Kidney capillary endothelial cell (primary cell): ENCODE data around the gene NUP107.
A peak's percentile ranks its signal among the peaks of the same experiment; 100 is the strongest.
"Not testable (repeated sequence)": the region's sequence is repeated elsewhere in the genome, so short reads cannot be mapped to it uniquely, and the experiment has no call there.

Experiments
- DNase-seq: peaks from one replicate; pipeline ENCODE4 v3.0.0-alpha.2; 2018; ENCODE audit warnings: low spot score

Gene NUP107

GRCh38 chr12:68686595-68687521, at the start of gene NUP107:
Gene NUP107, plus strand, starts transcription at chr12:68686978. Its CDS starts 88 bp downstream, at chr12:68687066.
- DNase-seq, result peak; percentile 98

- not testable (repeated sequence) for DNase-seq
Measured at GRCh38 chr12:68637439-68637838, 49.3 kb upstream of the NUP107 start.

GRCh38 chr12:68638171-68638570, 48.6 kb upstream of the NUP107 start:
- no peak for DNase-seq

- DNase-seq, result no peak
Measured at GRCh38 chr12:68638721-68639395, 47.9 kb upstream of the NUP107 start.

- no peak for DNase-seq
Measured at GRCh38 chr12:68639396-68639767, 47.4 kb upstream of the NUP107 start.

- no peak for DNase-seq
Measured at GRCh38 chr12:68641138-68641537, 45.6 kb upstream of the NUP107 start.

- no peak for DNase-seq
Measured at GRCh38 chr12:68646484-68646883, 40.3 kb upstream of the NUP107 start.

- DNase-seq, result no peak
Measured at GRCh38 chr12:68647507-68647906, 39.3 kb upstream of the NUP107 start.

- DNase-seq, result no peak
Measured at GRCh38 chr12:68648179-68648578, 38.6 kb upstream of the NUP107 start.

GRCh38 chr12:68665016-68665569, 21.7 kb upstream of the NUP107 start:
- no peak for DNase-seq

GRCh38 chr12:68667291-68667690, 19.5 kb upstream of the NUP107 start:
- no peak for DNase-seq

GRCh38 chr12:68667896-68668295, 18.9 kb upstream of the NUP107 start:
- peak; percentile 46 for DNase-seq

GRCh38 chr12:68671179-68671578, 15.6 kb upstream of the NUP107 start:
- no peak for DNase-seq

- no peak for DNase-seq
Measured at GRCh38 chr12:68673788-68674187, 13.0 kb upstream of the NUP107 start.

- no peak for DNase-seq
Measured at GRCh38 chr12:68674376-68674775, 12.4 kb upstream of the NUP107 start.

- DNase-seq, result no peak
Measured at GRCh38 chr12:68675101-68675842, 11.5 kb upstream of the NUP107 start.

- DNase-seq, result not testable (repeated sequence)
Measured at GRCh38 chr12:68676854-68677253, 9.9 kb upstream of the NUP107 start.

- DNase-seq, result no peak
Measured at GRCh38 chr12:68686262-68686594, 550 bp upstream of the NUP107 start.

- no peak for DNase-seq
Measured at GRCh38 chr12:68695454-68695853, 8.7 kb downstream of the NUP107 start.

- no peak for DNase-seq
Measured at GRCh38 chr12:68699486-68699885, 12.7 kb downstream of the NUP107 start.

- DNase-seq, result no peak
Measured at GRCh38 chr12:68727776-68728175, 41.0 kb downstream of the NUP107 start.

- no peak for DNase-seq
Measured at GRCh38 chr12:68733661-68734071, 46.9 kb downstream of the NUP107 start.
